Fibroblast of peridontal ligament (primary cell): ENCODE measurements around the gene ARFGAP1.
"Not testable (repeated sequence)": the region's sequence is repeated elsewhere in the genome, so short reads cannot be mapped to it uniquely, and the experiment has no call there.

Experiments
- DNase-seq: peaks from one replicate; pipeline ENCODE4 v3.0.0-alpha.2; 2010; ENCODE audit errors: extremely low read depth

ARFGAP1 gene

GRCh38 chr20:63332488-63333240 is 60.1 kb downstream of the ARFGAP1 start:
- DNase-seq = no peak

- DNase-seq = no peak
Observed at GRCh38 chr20:63333241-63333836, 60.7 kb downstream of the ARFGAP1 start.

GRCh38 chr20:63334356-63334755 is 61.7 kb downstream of the ARFGAP1 start:
- no peak for DNase-seq

- not testable (repeated sequence) for DNase-seq
Observed at GRCh38 chr20:63335060-63335459, 62.4 kb downstream of the ARFGAP1 start.

GRCh38 chr20:63335711-63336110 is 63.1 kb downstream of the ARFGAP1 start:
- no peak for DNase-seq

GRCh38 chr20:63336232-63336752 is 63.7 kb downstream of the ARFGAP1 start:
- DNase-seq = no peak

GRCh38 chr20:63337786-63338420 is 65.3 kb downstream of the ARFGAP1 start:
- peak; percentile 39 for DNase-seq
